H1 (cell line): Measurements from ENCODE around the gene NGEF. TPM values are rescaled to one million over a fixed set of nuclear protein-coding genes. Genes with fewer than 3 reads are reported as not detected.

ENCODE experiments used
- polyA plus RNA-seq, 7 experiments: library from polyadenylated mRNA; depleted of rRNA in 3 of 7; stranded (reverse) in 5 of 7; unstranded in 2 of 7; fragments of >200 nt in 5 of 7; fragments of 200-250 nt in 2 of 7; gene quantifications; 1 replicate in 5 of 7; 2 replicates in 1 of 7; 4 replicates in 1 of 7; pipeline versions ENCODE4 v1.2.1 to v1.2.3, GENCODE V29; 2011 to 2013; ENCODE audit warnings: missing spikeins in 2 of 7, mixed read lengths in 2 of 7
- total RNA-seq: library from RNA; stranded (reverse); fragmentation: NEBNext Ultra II Directional; extraction: Animal tissue kit (Norgen Biotek cat#: 25700); gene quantifications from 2 replicates; pipeline ENCODE4 v1.2.1, GENCODE V29; 2021
- TF ChIP-seq, protein P1 (sequence below), 3 experiments: IDR thresholded peaks; 1 replicate in 2 of 3; 2 replicates in 1 of 3; pipeline versions ENCODE4 v1.5.1 to v1.6.1; 2011; ENCODE audit warnings: low read length in 3 of 3, mild to moderate bottlenecking in 3 of 3, inconsistent platforms in 2 of 3, low read depth in 1 of 3, moderate library complexity in 1 of 3; ENCODE audit not compliant: insufficient read depth in 1 of 3; ENCODE audit errors: control extremely low read depth in 1 of 3

The NGEF gene
- total and polyA plus RNA-seq, 2 of the 8 experiments (the other 6 are each of a cell fraction or from before 2014, with no cell fraction given): 2.7 to 3.2 TPM

DNA sequence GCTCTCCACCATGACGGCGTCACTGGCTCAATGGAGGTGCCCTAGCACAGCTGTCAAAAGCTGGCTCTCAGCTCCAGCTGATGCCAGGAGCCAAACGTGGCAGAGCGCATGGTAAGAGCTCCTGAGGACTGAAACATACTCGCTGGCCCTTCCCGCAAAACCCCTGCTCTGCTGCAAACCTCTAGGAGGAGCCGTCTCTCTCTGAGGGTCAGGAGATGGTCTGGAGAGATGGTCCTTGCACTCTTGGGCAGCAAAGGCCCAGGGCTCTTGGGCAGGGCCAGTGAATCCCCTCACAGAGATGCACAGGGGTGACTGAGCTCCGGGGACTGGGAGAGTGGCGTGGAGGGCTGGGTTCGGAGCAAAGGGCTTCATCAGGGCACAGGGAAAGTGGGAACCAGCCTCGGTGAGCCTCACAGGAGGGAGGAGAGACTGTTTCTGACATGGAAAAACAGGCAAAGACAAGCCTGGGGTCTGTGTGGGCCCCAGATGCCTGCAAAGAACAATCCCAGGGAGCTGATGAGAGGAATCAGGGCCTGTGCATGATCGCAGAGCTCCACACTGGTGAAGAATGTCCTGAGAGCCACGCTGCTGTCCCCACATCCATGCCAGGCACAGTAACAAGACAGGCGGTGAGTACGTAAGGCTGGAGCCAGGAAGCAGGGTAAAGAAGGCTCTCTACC is 125.7 kb downstream of the NGEF start (continued):
- TF ChIP-seq, protein P1, sequence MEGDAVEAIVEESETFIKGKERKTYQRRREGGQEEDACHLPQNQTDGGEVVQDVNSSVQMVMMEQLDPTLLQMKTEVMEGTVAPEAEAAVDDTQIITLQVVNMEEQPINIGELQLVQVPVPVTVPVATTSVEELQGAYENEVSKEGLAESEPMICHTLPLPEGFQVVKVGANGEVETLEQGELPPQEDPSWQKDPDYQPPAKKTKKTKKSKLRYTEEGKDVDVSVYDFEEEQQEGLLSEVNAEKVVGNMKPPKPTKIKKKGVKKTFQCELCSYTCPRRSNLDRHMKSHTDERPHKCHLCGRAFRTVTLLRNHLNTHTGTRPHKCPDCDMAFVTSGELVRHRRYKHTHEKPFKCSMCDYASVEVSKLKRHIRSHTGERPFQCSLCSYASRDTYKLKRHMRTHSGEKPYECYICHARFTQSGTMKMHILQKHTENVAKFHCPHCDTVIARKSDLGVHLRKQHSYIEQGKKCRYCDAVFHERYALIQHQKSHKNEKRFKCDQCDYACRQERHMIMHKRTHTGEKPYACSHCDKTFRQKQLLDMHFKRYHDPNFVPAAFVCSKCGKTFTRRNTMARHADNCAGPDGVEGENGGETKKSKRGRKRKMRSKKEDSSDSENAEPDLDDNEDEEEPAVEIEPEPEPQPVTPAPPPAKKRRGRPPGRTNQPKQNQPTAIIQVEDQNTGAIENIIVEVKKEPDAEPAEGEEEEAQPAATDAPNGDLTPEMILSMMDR (IDR thresholded peaks at IDR 0.05; ENCODE audit: control extremely low read depth in 1 of 3, insufficient read depth in 1 of 3, low read depth in 1 of 3, low read length in 3 of 3): peak in 2 of 3 experiments; percentile 67 to 70; a peak in 3 of 4 replicates
